Measurements from ENCODE around the gene PRDM7. TPM values are rescaled to one million over a fixed set of nuclear protein-coding genes. Genes with fewer than 3 reads are reported as not detected.
"Not testable (repeated sequence)": the region's sequence is repeated elsewhere in the genome, so short reads cannot be mapped to it uniquely, and the experiment has no call there.

Gene PRDM7
- total and polyA plus RNA-seq, 5 donors, result not detected

DNA sequence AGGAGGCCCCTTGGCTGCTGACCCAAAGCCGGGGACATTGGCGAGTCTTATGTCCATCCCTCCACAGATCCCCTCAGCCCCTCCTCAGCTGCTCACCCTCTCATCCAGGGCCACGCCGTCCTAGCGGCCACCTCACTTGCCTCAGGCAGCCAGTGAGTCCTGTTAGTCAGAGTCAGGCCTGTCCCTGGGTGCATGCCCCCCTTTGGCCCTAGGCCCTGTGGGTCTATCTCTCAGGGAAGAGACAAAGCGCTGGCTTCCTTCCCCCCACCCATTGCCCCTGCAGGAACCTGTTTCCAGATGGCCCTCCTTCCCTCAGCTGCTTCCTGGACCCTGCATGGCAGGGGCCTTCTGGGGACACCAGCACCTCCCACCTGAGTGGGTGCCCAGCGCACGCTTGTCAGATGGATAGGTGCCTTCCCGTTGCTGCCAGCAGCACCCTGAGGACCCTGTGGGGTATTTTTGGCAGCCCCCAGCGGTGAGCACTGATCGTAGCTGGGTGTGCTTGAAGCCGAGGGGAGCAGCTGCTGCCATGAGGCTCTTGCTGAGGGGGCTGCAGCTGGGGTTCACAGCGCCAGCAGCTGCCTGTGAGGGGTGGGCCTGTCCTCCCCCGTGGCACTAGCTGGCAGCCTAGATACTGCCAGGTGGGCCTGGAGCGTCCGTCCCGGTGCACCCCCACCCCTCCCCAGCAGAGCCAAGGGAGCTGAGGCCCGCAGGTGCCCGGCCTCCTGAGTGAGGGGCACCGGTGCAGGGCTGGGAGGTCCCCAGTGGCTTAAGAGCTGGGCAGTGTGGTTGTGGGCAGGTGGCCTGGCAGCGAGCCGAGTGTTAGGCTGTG, 66.2 kb downstream of the PRDM7 start:
- H3K4me3 ChIP-seq (ENCODE audit: low read length), result no peak overlapping the region
- DNase-seq (no peak), ATAC-seq (no peak)
- H3K4me1 ChIP-seq (ENCODE audit: control insufficient read depth, insufficient read depth, low read length), result no peaks in the 10 kb centered on the region
- intact Hi-C loops (cut with DNase I), result no loop called here
- no peak overlapping the region for H3K27ac ChIP-seq (ENCODE audit: low read length)
- H3K27me3 ChIP-seq (ENCODE audit: control insufficient read depth, insufficient read depth), result no peaks in the 10 kb centered on the region
- H3K9me3 ChIP-seq (ENCODE audit: control insufficient read depth, low read length), result no peaks in the 10 kb centered on the region
- WGBS, result 80% methylated on average over 22 of the region's 22 CpGs

DNA sequence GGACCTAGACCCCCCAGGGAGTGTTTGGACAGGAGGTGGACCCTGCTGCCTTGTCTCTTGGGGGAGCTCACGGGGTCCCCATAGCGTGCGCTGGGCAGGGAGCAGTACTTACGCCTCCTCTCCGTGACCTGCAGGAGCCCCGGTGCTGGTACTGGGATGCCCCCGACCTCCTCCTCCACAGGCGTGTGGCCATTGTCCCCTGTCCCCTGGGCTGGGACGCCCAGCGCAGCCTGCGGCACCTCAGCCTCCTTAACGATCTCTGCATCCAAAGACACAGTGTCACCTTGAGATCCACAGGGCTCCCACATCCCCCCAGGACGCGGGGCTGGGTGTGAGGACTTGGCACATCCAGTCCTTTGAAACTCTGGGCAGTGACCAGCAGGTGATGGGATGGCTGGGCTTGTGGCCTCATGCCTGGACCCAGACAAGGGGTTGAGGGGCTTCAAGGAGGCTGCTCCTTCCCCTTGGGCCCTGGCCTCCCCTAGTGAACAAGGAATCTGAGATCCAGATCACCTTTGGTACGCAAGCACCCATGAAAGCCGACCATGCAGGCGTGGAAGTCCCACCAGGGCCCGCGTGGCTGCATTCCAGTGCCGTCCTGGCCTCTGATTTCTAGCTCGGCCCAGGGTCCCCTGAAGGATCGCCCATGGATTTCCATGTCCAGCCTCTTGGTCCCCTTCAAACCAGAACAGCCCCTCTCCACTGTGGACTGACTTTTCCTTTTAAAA, 67.8 kb downstream of the PRDM7 start:
- intact Hi-C loops (cut with DNase I), result no loop called here
- WGBS, result 85% methylated on average over 22 of the region's 22 CpGs
- H3K9me3 ChIP-seq (ENCODE audit: control insufficient read depth, low read length), result no peaks in the 10 kb centered on the region
- DNase-seq (no peak), ATAC-seq (no peak)
- H3K4me1 ChIP-seq (ENCODE audit: control insufficient read depth, insufficient read depth, low read length), result no peaks in the 10 kb centered on the region
- no peak overlapping the region for H3K4me3 ChIP-seq (ENCODE audit: low read length)
- H3K27ac ChIP-seq (ENCODE audit: low read length), result no peak overlapping the region
- no peaks in the 10 kb centered on the region for H3K27me3 ChIP-seq (ENCODE audit: control insufficient read depth, insufficient read depth)

DNA sequence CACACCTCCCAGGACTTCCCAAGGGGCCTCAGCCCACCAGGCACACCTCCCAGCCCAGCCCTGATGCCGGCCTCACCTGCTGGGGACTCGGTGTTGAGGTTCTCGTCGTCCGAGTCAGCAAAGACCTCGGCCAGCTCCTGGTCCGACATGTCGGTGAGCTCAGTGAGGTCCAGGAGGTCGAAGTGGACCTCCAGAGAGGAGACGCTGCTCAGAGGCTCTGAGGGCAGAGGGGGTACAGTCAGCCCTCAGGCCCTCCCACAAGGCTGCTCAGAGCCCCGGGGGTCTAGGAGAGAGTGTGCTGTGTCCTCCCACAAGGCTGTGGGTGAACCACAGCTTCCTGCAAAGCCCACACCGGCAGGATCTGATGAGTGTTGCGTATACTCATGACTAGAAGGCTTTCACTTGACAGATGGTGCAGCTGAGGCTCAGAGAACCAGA, 68.4 kb downstream of the PRDM7 start:
- no peak for DNase-seq
- Histone ChIP-seq H3K27me3 (ENCODE audit: control insufficient read depth, insufficient read depth) (no peaks in the 10 kb centered on the region), H3K4me3 (ENCODE audit: low read length) (no peak overlapping the region), H3K27ac (ENCODE audit: low read length) (no peak overlapping the region), H3K9me3 (ENCODE audit: control insufficient read depth, low read length) (no peaks in the 10 kb centered on the region), H3K4me1 (ENCODE audit: control insufficient read depth, insufficient read depth, low read length) (no peaks in the 10 kb centered on the region)
- WGBS, result 76% methylated on average over 13 of the region's 13 CpGs
- intact Hi-C loops (cut with DNase I), result no loop called here
- no peak for ATAC-seq

DNA sequence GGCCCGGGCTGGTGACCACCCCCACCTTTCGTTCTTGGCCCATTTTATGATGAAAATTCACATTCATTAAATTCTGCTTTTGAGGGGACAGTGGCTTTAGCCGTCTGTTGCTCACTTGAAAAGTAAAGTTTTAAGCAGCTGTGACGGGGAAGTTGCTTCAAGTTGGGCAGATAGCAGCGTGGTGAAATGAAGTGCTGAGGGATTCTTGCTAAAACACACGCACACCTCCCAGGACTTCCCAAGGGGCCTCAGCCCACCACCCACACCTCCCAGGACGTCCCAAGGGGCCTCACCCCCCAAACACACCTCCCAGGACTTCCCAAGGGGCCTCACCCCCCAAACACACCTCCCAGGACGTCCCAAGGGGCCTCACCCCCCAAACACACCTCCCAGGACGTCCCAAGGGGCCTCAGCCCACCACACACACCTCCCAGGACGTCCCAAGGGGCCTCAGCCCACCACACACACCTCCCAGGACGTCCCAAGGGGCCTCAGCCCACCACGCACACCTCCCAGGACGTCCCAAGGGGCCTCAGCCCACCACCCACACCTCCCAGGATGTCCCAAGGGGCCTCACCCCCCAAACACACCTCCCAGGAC, 69.4 kb downstream of the PRDM7 start:
- DNase-seq; H3K9me3 ChIP-seq (ENCODE audit: control insufficient read depth, low read length); ATAC-seq; H3K27me3 ChIP-seq (ENCODE audit: control insufficient read depth, insufficient read depth); H3K4me3 ChIP-seq (ENCODE audit: low read length); H3K4me1 ChIP-seq (ENCODE audit: control insufficient read depth, insufficient read depth, low read length); H3K27ac ChIP-seq (ENCODE audit: low read length); intact Hi-C loops (cut with DNase I): not testable (repeated sequence)
- WGBS, result 72% methylated on average over 13 of the region's 13 CpGs

DNA sequence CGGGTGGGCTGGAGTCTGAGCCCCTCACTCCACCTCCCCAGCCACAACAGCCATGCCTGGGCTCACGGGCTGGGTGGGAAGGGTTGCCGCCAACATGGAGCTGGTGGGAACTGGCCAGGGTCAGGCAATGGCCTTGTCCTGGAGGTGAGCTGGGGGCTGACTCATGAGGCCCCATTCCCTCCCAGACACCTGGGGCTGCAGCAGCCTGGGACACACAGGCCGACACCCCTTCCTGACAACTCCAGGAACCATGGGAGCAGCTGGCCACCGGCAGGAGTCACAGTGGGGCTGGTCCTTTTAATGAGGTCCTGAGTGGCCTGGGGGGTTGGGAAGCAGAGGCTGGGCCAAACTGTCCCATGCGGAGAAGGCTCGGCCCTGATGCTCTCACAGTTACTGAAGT, 70.1 kb downstream of the PRDM7 start:
- no peak overlapping the region for H3K4me3 ChIP-seq (ENCODE audit: low read length)
- no peaks in the 10 kb centered on the region for H3K27me3 ChIP-seq (ENCODE audit: control insufficient read depth, insufficient read depth)
- 86% methylated on average over 7 of the region's 7 CpGs for WGBS
- no peak overlapping the region for H3K27ac ChIP-seq (ENCODE audit: low read length)
- ATAC-seq (no peak), DNase-seq (no peak)
- no peaks in the 10 kb centered on the region for H3K4me1 ChIP-seq (ENCODE audit: control insufficient read depth, insufficient read depth, low read length)
- intact Hi-C loops (cut with DNase I), result no loop called here
- no peaks in the 10 kb centered on the region for H3K9me3 ChIP-seq (ENCODE audit: control insufficient read depth, low read length)

Other genes with a start within 250 kb of the PRDM7 start
- gene SPIRE2, start 248.9 kb downstream of the PRDM7 start, total RNA-seq, result 1 to 10 TPM; 1.7 to 3.1 (median 2.6) TPM
- gene SPIRE2, start 248.9 kb downstream of the PRDM7 start, polyA plus RNA-seq, result 1.4 TPM
- gene TCF25, start 203.7 kb downstream of the PRDM7 start, total RNA-seq, result 100 to 1,000 TPM in 3 of 4 donors, 10 to 100 TPM in 1; 97.2 to 137 (median 103) TPM
- 73.5 TPM for gene TCF25, start 203.7 kb downstream of the PRDM7 start, polyA plus RNA-seq
- 1 to 10 TPM; 1.3 to 2.6 (median 1.7) TPM for gene MC1R, start 158.5 kb downstream of the PRDM7 start, total RNA-seq
- 1.5 TPM for gene MC1R, start 158.5 kb downstream of the PRDM7 start, polyA plus RNA-seq
- 1 to 10 TPM; 1.1 to 6.6 (median 1.9) TPM for gene TUBB3, start 154.0 kb downstream of the PRDM7 start, total RNA-seq
- 2.1 TPM for gene TUBB3, start 154.0 kb downstream of the PRDM7 start, polyA plus RNA-seq
- 10 to 100 TPM; 41.4 to 60.0 (median 47.4) TPM for gene DEF8, start 128.6 kb downstream of the PRDM7 start, total RNA-seq
- gene DEF8, start 128.6 kb downstream of the PRDM7 start, polyA plus RNA-seq, result 65.4 TPM
- gene DBNDD1, start 57.9 kb downstream of the PRDM7 start, total RNA-seq, result 1 to 10 TPM; 1.7 to 2.5 (median 2.0) TPM
- gene DBNDD1, start 57.9 kb downstream of the PRDM7 start, polyA plus RNA-seq, result 2.3 TPM